Kidney (tissue), 14 donors: ENCODE measurements around the gene ANKAR. TPM values are rescaled to one million over a fixed set of nuclear protein-coding genes. Genes with fewer than 3 reads are reported as not detected.

Source experiments
- DNase-seq, 5 donors: peaks; one replicate each; pipeline ENCODE4 v3.0.0-alpha.2; 2013 to 2020
- FAIRE-seq: peaks from 2 replicates; lab custom pipeline; 2012; peaks lifted over from hg19 to GRCh38; lab: Jason Lieb, UNC
- H3K27ac ChIP-seq, 2 donors: one replicate each; pipeline ENCODE4 v1.7.0; 2013; ENCODE audit warnings: low read depth in 2 of 2, low read length in 2 of 2, inconsistent platforms in 1 of 2
- H3K27me3 ChIP-seq: one replicate; pipeline ENCODE4 v1.7.1; 2013; ENCODE audit warnings: low read length, inconsistent platforms; ENCODE audit not compliant: control insufficient read depth, insufficient read depth
- H3K36me3 ChIP-seq, 3 donors: one replicate each; pipeline versions ENCODE4 v1.7.0 to v1.7.1; 2013; ENCODE audit warnings: low read length in 3 of 3, control low read depth in 1 of 3, inconsistent platforms in 1 of 3; ENCODE audit not compliant: insufficient read depth in 3 of 3, control insufficient read depth in 2 of 3
- H3K4me1 ChIP-seq, 3 donors: one replicate each; pipeline versions ENCODE4 v1.7.0 to v1.7.1; 2013; ENCODE audit warnings: low read length in 3 of 3, inconsistent platforms in 1 of 3, low read depth in 1 of 3; ENCODE audit not compliant: control insufficient read depth in 2 of 3, insufficient read depth in 2 of 3
- H3K4me3 ChIP-seq, 3 donors: one replicate each; pipeline versions ENCODE4 v1.7.0 to v1.8.1; 2013; ENCODE audit warnings: low read length in 3 of 3, control low read depth in 1 of 3, inconsistent platforms in 1 of 3
- H3K9ac ChIP-seq, 3 donors: one replicate each; pipeline versions ENCODE4 v1.7.0 to v1.7.1; 2013; ENCODE audit warnings: low read length in 3 of 3, control low read depth in 1 of 3, inconsistent platforms in 1 of 3
- H3K9me3 ChIP-seq, 3 donors: one replicate each; pipeline versions ENCODE4 v1.7.0 to v1.7.1; 2013; ENCODE audit warnings: low read length in 3 of 3, control low read depth in 1 of 3, inconsistent platforms in 1 of 3; ENCODE audit not compliant: control insufficient read depth in 2 of 3, insufficient read depth in 1 of 3
- intact Hi-C: fragments of 100-400 bp; cut with DNase I; formaldehyde crosslinking; loops from one replicate; pipeline ENCODE4 v1.11.1; 2022
- polyA plus RNA-seq: library from polyadenylated mRNA; stranded (reverse); fragments of 350-450 nt; fragmentation: Illumina TruSeq; extraction: RNeasy Lipid Tissue Mini Kit (QIAGEN cat#74804); gene quantifications from one replicate; pipeline ENCODE4 v1.2.3, GENCODE V29; 2014; ENCODE audit warnings: low read depth, low replicate concordance; ENCODE audit not compliant: insufficient read depth
- total RNA-seq: library from RNA; stranded (reverse); fragmentation: NEBNext Ultra II Directional; extraction: Animal tissue kit (Norgen Biotek cat#: 25700); gene quantifications from one replicate; pipeline ENCODE4 v1.2.1, GENCODE V29; 2021
- TF ChIP-seq, protein P1 (sequence below): IDR thresholded peaks from 3 replicates; pipeline ENCODE4 v1.5.1; 2012; ENCODE audit warnings: mild to moderate bottlenecking, moderate library complexity, borderline replicate concordance; ENCODE audit not compliant: insufficient read depth; ENCODE audit errors: extremely low read depth
- donor health status: control.
- donor health status: control.
- donor health status: control.
- donor health status: control.
- donor health status: control.
- donor health status: DM: yes; HTN: yes; CAD: no.
- donor health status: Normal renal cell carcinoma (clear cell type).

The ANKAR gene
- total and polyA plus RNA-seq, 2 donors from 2014 or later = 3.4 to 12.4 TPM

DNA sequence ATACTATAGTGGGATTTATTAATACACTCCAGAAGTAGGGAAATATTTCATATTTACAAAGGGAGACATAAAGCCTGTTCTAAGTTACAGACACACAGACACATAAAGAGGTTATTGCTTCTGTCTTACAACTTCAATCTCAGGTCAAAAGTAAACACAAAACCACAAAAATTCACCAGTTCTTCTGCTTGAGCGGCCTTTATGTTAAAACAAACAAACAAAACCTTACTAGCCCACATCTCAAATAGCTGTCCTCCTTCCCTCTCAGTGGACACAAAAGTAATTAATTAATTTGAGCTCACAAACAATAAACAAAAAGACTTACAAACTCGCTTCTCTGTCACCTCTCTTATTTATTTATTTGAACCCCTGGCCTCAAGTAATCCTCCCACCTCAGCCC lies 14.7 kb upstream of the ANKAR start:
- intact Hi-C loops = no loop called here
- H3K4me3 ChIP-seq = no peak overlapping the region
- TF ChIP-seq, protein P1, sequence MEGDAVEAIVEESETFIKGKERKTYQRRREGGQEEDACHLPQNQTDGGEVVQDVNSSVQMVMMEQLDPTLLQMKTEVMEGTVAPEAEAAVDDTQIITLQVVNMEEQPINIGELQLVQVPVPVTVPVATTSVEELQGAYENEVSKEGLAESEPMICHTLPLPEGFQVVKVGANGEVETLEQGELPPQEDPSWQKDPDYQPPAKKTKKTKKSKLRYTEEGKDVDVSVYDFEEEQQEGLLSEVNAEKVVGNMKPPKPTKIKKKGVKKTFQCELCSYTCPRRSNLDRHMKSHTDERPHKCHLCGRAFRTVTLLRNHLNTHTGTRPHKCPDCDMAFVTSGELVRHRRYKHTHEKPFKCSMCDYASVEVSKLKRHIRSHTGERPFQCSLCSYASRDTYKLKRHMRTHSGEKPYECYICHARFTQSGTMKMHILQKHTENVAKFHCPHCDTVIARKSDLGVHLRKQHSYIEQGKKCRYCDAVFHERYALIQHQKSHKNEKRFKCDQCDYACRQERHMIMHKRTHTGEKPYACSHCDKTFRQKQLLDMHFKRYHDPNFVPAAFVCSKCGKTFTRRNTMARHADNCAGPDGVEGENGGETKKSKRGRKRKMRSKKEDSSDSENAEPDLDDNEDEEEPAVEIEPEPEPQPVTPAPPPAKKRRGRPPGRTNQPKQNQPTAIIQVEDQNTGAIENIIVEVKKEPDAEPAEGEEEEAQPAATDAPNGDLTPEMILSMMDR = no peak
- no peak overlapping the region for H3K27ac ChIP-seq
- FAIRE-seq (no peak), DNase-seq (peak in 1 of 5 donors; percentile 22)
- no peaks in the 10 kb centered on the region for H3K27me3 ChIP-seq
- no peaks in the 10 kb centered on the region for H3K36me3 ChIP-seq
- peaks cover 0 to 6% (median 0%) of the 10 kb centered on the region in 3 donors for H3K4me1 ChIP-seq
- no peak overlapping the region for H3K9ac ChIP-seq
- H3K9me3 ChIP-seq = no peaks in the 10 kb centered on the region

DNA sequence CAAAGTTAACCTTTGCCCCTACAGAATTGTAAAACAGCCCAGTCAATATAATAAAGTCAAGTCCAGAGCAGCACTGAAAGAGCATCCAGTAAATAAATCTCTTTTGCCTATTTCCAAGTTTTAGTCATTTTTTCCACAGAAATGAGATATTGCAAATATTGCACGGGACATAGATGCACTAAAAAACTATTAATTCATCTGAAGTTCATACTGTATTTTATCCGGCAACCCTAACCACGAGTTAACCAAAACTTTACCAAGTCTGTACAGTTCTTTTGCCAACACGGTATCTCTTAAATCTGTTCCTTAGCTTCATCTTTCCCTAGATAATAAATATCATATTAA lies 13.7 kb upstream of the ANKAR start:
- no peak overlapping the region for H3K27ac ChIP-seq
- no peak overlapping the region for H3K9ac ChIP-seq
- no peak for FAIRE-seq

DNA sequence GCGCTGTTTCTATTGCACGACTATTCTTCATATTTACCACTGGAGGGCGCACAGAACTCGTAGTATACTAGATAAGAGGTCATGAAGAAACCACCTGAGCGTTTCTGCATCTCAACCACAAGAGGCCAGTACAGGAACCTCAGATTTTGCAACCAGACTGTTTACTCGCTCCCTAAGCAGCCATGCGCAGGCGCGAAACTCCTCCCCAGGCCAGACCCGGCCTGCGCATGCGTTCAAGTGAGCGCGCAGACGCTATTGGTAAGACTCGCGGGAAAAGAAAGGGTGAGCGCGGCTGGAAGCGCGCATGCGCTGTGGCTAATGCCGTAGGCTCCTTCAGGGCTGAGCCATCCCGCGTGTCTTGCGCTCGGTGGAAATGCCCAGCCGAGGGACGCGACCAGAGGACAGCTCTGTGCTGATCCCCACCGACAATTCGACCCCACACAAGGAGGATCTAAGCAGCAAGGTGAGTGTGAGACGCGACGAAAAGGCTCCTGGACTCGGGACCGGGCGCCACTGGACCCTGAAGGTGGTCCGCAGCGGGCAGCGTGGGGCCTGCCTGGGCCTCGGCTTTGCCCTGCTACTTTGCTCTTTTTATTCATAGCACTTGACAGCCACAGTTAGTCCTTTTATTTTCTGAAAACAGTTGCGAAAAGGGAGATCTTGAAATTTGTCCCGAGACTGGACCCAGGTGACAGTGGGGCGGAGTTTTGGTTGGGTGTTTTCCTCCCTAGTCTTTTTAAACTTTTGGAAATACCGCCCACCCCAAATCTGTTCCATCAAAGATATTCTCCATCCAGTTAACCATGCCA lies 13.1 kb upstream of the ANKAR start, which contains the start of gene ASNSD1:
Gene ASNSD1, plus strand, starts transcription at position 312 of the 809 bp plus-strand sequence. CDS start 4,674 bp downstream, outside the sequence.
- H3K36me3 ChIP-seq = peaks cover 0 to 3% (median 3%) of the 10 kb centered on the region in 3 donors
- peak within 1 kb of the TSS; percentile 93 to 99 (median 96) for H3K4me3 ChIP-seq
- no peaks in the 10 kb centered on the region for H3K9me3 ChIP-seq
- H3K27ac ChIP-seq = peak within 1 kb of the TSS; percentile 68 to 88
- TF ChIP-seq, protein P1 = peak; percentile 98
- peak; percentile 99 for FAIRE-seq
- intact Hi-C loops = no loop called here
- H3K4me1 ChIP-seq = peaks cover 0 to 6% (median 0%) of the 10 kb centered on the region in 3 donors
- peak within 1 kb of the TSS; percentile 96 to 99 (median 98) for H3K9ac ChIP-seq
- peak; percentile 99 to 100 (median 100) for DNase-seq
- H3K27me3 ChIP-seq = no peaks in the 10 kb centered on the region

More for the DNA sequence above, 13.7 kb upstream of the ANKAR start:
- intact Hi-C loops = no loop called here
- H3K4me1 ChIP-seq = peaks cover 0 to 6% (median 0%) of the 10 kb centered on the region in 3 donors
- no peak for DNase-seq
- no peaks in the 10 kb centered on the region for H3K9me3 ChIP-seq
- no peaks in the 10 kb centered on the region for H3K27me3 ChIP-seq
- H3K36me3 ChIP-seq = no peaks in the 10 kb centered on the region
- H3K4me3 ChIP-seq = no peak overlapping the region
- TF ChIP-seq, protein P1 = no peak
